Esophagus muscularis mucosa (tissue), 4 donors: ENCODE results near the gene SYCN. TPM values are rescaled to one million over a fixed set of nuclear protein-coding genes. Genes with fewer than 3 reads are reported as not detected.

Source experiments
- DNase-seq: peaks from one replicate; pipeline ENCODE4 v3.0.0-alpha.2; 2017; ENCODE audit errors: extremely low spot score
- H3K27ac ChIP-seq, 4 donors: fragments of 200-600 bp; sonication (generic); replicated peaks in 1 of 4; 1 replicate in 3 of 4; 2 replicates in 1 of 4; pipeline ENCODE4 v1.5.1; 2016 to 2019; ENCODE audit warnings: mild to moderate bottlenecking in 1 of 4
- H3K27me3 ChIP-seq, 4 donors: fragments of 200-600 bp; sonication (generic); one replicate each; pipeline versions ENCODE4 v1.5.1 to v1.6.0; 2016 to 2019
- H3K36me3 ChIP-seq, 4 donors: fragments of 200-600 bp; sonication (generic); one replicate each; pipeline ENCODE4 v1.5.1; 2016 to 2019
- H3K4me1 ChIP-seq, 4 donors: fragments of 200-600 bp; sonication (generic); one replicate each; pipeline ENCODE4 v1.5.1; 2016 to 2019
- H3K4me3 ChIP-seq, 4 donors: fragments of 200-600 bp; sonication (generic); 1 replicate in 2 of 4; 2 replicates in 2 of 4; pipeline ENCODE4 v1.5.1; 2016 to 2019; ENCODE audit warnings: mild to moderate bottlenecking in 4 of 4, moderate library complexity in 1 of 4
- H3K9me3 ChIP-seq, 4 donors: fragments of 200-600 bp; sonication (generic); 1 replicate in 3 of 4; 2 replicates in 1 of 4; pipeline ENCODE4 v1.5.1; 2016 to 2019
- EP300 ChIP-seq: sonication (generic); formaldehyde crosslinking; IDR thresholded peaks from one replicate; pipeline ENCODE4 v1.6.1; 2017; ENCODE audit warnings: antibody characterized with exemption
- POLR2A ChIP-seq: fragments of 450-650 bp; IDR thresholded peaks from one replicate; pipeline ENCODE4 v1.6.1; 2017; ENCODE audit warnings: antibody characterized with exemption, moderate library complexity, mild to moderate bottlenecking, low read depth
- POLR2AphosphoS5 ChIP-seq, 2 donors: sonication (generic); formaldehyde crosslinking; IDR thresholded peaks; one replicate each; pipeline ENCODE4 v1.6.1; 2017; ENCODE audit warnings: antibody characterized with exemption in 2 of 2
- whole genome bisulfite sequencing: methylation state at CpG from one replicate; pipeline ENCODE4 v1.1.5; 2018; 5-methylcytosine and 5-hydroxymethylcytosine counted together
- intact Hi-C: fragments of 100-400 bp; cut with DNase I; formaldehyde crosslinking; loops from one replicate; pipeline ENCODE4 v1.15.1; 2023
- total RNA-seq, 4 donors: library from RNA; depleted of rRNA; stranded (reverse); fragments of >200 nt; gene quantifications; one replicate each; pipeline versions ENCODE4 v1.1.0 to v1.2.1, GENCODE V29; 2016
- TF ChIP-seq, protein P1 (sequence below), 3 experiments: fragments of 200-600 bp in 2 of 3; fragments of 450-650 bp in 1 of 3; sonication (generic) in 2 of 3; IDR thresholded peaks; one replicate each; pipeline ENCODE4 v1.5.1; 2017 to 2019; ENCODE audit warnings: antibody characterized with exemption in 3 of 3, mild to moderate bottlenecking in 2 of 3, moderate library complexity in 1 of 3

The SYCN gene
- total RNA-seq, 4 donors from 2014 or later = not detected

DNA sequence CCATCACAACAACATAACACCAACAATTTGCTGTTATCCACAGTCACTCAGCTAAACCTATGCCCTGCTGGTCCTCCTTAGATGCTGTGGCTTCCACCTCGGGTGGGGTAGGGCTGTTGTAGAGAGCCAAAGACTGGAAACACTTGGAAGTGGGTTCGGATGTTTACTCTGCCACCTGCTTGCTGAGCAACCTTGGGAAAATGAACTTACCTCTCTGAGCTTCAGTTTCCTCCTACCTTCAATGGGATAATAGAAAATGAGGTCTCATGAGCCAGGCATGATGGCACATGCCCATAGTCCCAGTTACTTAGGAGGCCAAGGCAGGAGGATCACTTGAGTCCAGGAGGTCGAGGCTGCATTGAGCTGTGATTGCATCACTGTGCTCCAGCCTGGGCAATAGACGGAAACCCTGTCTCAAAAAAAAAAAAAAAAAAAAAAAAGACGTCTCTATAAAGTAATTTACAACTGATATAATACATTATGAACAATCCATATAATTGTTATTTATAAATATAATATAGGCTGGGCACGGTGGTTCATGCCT, 3.3 kb upstream of the SYCN start:
- Histone ChIP-seq H3K27me3 (peaks cover 0 to 52% (median 17%) of the 10 kb centered on the region in 4 donors), H3K4me3 (no peak overlapping the region), H3K9me3 (no peaks in the 10 kb centered on the region), H3K36me3 (no peaks in the 10 kb centered on the region), H3K4me1 (no peaks in the 10 kb centered on the region), H3K27ac (no peak overlapping the region)
- DNase-seq = no peak
- intact Hi-C loops = no loop called here
- WGBS = 70% methylated on average over 6 of the region's 6 CpGs
- no peak for TF ChIP-seq POLR2AphosphoS5 (IDR thresholded peaks at IDR 0.05)
- TF ChIP-seq EP300 = no peak
- TF ChIP-seq, protein P1, sequence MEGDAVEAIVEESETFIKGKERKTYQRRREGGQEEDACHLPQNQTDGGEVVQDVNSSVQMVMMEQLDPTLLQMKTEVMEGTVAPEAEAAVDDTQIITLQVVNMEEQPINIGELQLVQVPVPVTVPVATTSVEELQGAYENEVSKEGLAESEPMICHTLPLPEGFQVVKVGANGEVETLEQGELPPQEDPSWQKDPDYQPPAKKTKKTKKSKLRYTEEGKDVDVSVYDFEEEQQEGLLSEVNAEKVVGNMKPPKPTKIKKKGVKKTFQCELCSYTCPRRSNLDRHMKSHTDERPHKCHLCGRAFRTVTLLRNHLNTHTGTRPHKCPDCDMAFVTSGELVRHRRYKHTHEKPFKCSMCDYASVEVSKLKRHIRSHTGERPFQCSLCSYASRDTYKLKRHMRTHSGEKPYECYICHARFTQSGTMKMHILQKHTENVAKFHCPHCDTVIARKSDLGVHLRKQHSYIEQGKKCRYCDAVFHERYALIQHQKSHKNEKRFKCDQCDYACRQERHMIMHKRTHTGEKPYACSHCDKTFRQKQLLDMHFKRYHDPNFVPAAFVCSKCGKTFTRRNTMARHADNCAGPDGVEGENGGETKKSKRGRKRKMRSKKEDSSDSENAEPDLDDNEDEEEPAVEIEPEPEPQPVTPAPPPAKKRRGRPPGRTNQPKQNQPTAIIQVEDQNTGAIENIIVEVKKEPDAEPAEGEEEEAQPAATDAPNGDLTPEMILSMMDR (IDR thresholded peaks at IDR 0.05) = no peak
- no peak for TF ChIP-seq POLR2A

DNA sequence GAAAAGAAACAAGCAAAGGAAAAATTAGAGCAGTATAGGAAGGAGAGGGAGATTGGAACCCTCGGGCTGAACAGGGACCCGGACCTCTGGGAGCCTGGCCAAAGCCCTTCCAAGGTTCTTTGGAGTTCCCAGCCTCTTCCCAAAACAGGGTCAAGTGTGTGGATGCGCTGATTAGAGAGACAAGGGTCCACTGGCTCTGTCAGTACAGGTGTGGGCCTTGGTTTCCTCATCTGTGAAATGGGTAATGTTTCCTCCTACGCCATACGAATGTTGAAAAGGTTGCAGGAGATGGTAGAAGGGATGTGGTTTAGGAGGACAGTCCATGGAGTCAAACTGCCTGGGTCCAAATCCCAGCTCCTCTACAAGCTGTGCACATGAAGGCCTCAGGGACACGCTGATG, 2.1 kb upstream of the SYCN start:
- intact Hi-C loops = no loop called here
- Histone ChIP-seq H3K4me3 (no peak overlapping the region), H3K27ac (no peak overlapping the region), H3K27me3 (peaks cover 0 to 61% (median 23%) of the 10 kb centered on the region in 4 donors), H3K36me3 (no peaks in the 10 kb centered on the region), H3K4me1 (no peaks in the 10 kb centered on the region), H3K9me3 (no peaks in the 10 kb centered on the region)
- TF ChIP-seq, protein P1 (IDR thresholded peaks at IDR 0.05) = no peak
- TF ChIP-seq POLR2AphosphoS5 (IDR thresholded peaks at IDR 0.05) (no peak), EP300 (no peak), POLR2A (no peak)
- no peak for DNase-seq
- 87% methylated on average over 6 of the region's 6 CpGs for WGBS

DNA sequence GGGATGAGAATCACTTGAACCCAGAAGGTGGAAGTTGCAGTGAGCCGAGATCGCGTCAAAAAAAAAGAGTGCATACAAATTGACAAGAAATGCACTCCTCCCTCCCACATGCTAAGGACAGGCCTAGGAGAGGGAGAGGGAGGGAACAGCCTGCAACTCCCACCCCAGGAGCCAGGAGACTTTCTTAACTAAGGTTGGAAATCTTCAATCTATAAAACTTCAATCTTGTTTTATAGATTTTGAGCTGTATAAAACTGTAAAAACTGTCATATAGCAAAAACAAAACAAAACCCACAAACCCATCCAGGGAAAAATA, 1.3 kb upstream of the SYCN start:
- 96% methylated on average over 3 of the region's 3 CpGs for WGBS
- H3K27ac ChIP-seq = no peak overlapping the region
- DNase-seq = no peak
- TF ChIP-seq, protein P1 (IDR thresholded peaks at IDR 0.05) = no peak
- no peak for TF ChIP-seq EP300
- TF ChIP-seq POLR2A = no peak
- TF ChIP-seq POLR2AphosphoS5 (IDR thresholded peaks at IDR 0.05) = no peak
- H3K9me3 ChIP-seq = no peaks in the 10 kb centered on the region
- H3K27me3 ChIP-seq = peaks cover 0 to 69% (median 23%) of the 10 kb centered on the region in 4 donors
- no peaks in the 10 kb centered on the region for H3K36me3 ChIP-seq
- intact Hi-C loops = no loop called here
- no peaks in the 10 kb centered on the region for H3K4me1 ChIP-seq
- H3K4me3 ChIP-seq = no peak overlapping the region

DNA sequence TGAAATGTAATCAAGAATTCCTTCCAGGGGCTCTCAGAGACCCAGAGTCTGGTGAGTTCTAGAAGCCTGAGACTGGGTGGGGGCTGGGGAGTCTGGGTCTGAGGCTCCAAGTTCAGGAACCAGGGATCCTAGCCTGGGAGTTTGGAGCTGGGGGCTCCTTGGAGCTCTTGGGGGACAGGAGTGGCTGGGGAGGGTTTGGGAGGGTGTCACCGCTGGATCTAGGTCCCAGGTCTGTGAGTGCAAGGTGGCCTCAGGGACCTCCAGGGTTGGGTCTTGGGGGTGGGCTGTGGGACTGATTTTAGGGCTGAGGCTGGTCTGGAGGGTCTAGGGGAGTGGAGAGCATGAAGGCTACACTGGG, 1.1 kb downstream of the SYCN start:
- Histone ChIP-seq H3K4me3 (no peak overlapping the region), H3K27me3 (peaks cover 0 to 83% (median 25%) of the 10 kb centered on the region in 4 donors), H3K9me3 (no peaks in the 10 kb centered on the region), H3K4me1 (peaks cover 0 to 4% (median 2%) of the 10 kb centered on the region in 4 donors), H3K36me3 (no peaks in the 10 kb centered on the region), H3K27ac (no peak overlapping the region)
- no CpG with 5 or more reads among the region's 1 CpG for WGBS
- no peak for DNase-seq
- intact Hi-C loops = no loop called here
- TF ChIP-seq EP300 (no peak), POLR2AphosphoS5 (IDR thresholded peaks at IDR 0.05) (no peak), POLR2A (no peak)
- TF ChIP-seq, protein P1 (IDR thresholded peaks at IDR 0.05) = no peak

DNA sequence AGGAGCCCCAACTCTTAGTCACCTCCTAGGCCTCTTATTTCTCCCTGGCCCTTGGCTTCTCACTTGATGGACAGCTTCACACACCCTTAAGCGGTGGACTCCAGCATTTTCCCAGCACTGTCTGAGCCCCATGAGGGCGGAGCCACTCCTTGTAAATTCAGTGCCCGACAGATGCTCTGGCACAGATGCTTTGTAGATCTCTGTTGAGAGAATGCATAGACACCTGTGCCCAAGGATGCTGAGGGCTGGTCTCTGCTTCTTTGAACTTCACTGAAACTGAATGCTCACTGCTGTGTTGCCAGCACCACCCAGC, 3.3 kb downstream of the SYCN start:
- H3K27me3 ChIP-seq = peaks cover 0 to 97% (median 46%) of the 10 kb centered on the region in 4 donors
- H3K4me1 ChIP-seq = peaks cover 4 to 10% (median 9%) of the 10 kb centered on the region in 4 donors
- H3K9me3 ChIP-seq = no peaks in the 10 kb centered on the region
- DNase-seq = no peak
- H3K4me3 ChIP-seq = no peak overlapping the region
- H3K36me3 ChIP-seq = no peaks in the 10 kb centered on the region
- WGBS = 82% methylated on average over 3 of the region's 3 CpGs
- H3K27ac ChIP-seq = no peak overlapping the region
- intact Hi-C loops = no loop called here
- TF ChIP-seq, protein P1 (IDR thresholded peaks at IDR 0.05) = no peak
- TF ChIP-seq POLR2A (no peak), EP300 (no peak), POLR2AphosphoS5 (IDR thresholded peaks at IDR 0.05) (no peak)
